NOMO-1 (cell line): ENCODE data around the gene TMEM11.
"Not testable (repeated sequence)": the region's sequence is repeated elsewhere in the genome, so short reads cannot be mapped to it uniquely, and the experiment has no call there.

ENCODE experiments used
- DNase-seq, 2 experiments: peaks; one replicate each; lab custom pipeline; 2025; ENCODE audit not compliant: unreplicated experiment in 2 of 2; lab: John Stamatoyannopoulos, UW

The TMEM11 gene

DNA sequence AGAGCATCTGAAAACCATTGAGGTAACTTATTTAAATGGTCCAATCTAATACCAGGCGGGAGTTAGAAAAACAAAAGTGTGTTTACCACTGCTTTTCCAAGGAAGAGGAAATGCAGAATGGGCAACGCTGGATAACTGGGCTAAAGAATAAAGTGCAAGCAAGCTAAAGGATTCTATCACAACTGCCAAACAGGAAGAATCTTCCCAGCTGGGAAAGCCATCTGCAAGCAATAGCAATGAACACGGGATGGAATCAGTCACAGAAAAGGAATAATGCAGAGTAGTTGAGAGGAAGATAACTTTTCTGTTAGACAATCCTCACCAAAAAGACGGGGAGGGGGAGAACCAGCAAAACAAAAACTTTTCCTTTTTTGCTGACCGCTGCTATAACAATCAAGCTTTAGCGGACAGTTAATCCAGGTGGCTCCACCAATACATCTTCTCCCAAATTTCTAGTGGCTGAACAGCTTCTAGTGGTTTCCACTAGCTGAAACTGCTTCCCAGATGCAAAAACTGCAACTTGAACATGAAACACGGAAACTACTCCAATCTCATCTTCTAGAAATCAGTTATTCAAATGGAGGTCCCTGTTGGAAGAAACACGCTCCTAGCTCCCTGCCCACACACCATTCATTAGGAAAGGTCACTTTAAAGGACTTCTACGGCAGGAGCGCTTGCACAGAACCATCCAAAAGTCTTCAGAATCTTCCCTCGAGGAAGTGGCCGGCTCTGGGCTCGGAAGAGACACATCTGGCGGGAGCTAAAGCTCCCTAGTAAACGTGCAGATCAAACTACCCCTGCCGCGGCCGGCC, 929 bp downstream of the TMEM11 start:
- peak in 1 of 2 experiments; percentile 18 for DNase-seq

DNA sequence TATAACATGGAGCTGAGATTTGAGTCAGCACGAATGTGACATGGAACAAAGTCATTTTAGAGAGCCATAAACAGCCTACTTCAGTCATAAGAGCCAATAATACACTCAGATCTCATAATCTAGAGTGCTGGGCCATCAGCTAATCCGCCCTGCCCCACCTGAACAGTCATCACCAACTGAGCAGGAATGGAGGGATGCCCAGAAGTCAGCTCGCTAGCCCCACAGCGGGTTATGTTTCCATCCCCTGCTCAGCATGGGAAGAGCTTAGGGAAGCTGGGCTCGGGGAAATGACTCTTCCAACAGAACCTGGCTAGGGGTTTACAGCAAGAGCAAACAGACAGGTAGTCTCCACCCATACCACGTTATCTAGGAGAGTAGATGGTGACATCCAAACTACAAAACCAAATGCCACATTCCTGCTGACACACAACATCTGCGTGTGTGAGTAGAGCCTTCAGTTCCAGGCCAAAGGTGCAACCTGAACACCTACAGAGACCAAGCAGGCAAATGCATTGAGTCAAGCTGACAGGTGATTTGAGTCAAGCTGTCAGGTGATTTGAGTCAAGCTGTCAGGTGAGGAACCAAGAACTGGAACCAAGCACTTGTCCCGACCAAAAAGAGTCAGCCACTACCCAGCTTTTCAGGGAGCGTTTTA, 2.0 kb downstream of the TMEM11 start:
- DNase-seq = no peak

DNA sequence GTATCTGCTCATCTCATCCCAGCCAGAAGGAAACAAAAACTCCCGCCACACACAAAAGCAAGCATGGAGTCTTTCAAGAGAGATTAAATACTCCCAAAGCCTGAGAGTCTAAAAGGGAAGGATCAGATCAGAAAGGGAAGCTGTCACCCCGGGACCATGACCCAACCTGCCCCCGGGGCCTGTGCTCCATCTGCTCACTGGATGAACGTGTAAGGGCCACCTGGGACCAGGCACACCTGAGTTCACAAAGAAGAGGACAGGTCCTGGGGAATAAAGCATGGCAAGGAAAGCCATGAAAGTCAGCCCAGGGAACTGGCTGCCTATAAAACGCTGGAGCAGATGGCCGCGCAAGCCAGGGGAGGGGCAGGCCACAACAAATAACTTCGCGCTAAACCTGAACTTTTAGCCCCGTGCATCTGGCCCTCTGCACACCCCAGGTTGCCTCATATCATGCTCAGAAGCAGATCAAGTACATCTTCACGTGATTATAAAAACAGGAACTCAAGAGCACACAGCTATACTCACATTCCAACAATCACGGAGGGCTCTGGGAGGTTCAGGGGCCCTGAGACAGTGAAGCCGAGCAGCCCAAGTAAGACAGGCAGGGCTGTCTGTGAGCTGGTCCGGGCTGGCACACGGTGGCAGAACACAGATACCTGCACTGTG, 3.4 kb downstream of the TMEM11 start:
- DNase-seq = peak; percentile 80

DNA sequence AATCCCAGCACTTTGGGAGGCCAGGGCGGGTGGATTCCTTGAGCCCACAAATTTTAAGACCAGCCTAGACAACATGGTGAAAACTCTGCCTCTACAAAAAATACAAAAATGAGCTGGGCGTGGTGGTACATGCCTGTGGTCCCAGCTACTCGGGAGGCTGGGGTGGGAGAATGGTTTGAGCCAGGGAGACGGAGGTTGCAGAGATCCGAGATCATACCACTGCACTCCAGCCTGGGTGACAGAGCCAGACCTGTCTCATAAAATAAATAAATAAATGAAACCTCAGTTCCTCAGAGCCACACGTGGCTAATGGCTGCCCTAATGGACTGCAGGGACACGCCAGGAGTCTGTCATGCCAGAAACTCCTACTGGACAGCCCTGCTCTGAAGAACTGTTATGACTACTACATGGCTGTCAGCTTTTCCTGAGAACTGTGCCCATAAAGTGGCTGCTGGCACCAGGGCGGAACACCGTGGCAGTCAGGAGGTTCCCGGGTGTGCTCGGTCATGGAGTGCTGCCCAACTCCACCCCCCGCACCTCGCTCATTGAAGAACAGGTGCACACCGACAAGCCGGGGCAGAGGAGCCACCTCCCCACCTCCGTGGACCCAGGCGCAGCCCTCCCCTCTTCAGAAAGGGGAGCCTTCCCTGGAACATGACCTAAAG, 4.3 kb downstream of the TMEM11 start:
- DNase-seq = no peak

DNA sequence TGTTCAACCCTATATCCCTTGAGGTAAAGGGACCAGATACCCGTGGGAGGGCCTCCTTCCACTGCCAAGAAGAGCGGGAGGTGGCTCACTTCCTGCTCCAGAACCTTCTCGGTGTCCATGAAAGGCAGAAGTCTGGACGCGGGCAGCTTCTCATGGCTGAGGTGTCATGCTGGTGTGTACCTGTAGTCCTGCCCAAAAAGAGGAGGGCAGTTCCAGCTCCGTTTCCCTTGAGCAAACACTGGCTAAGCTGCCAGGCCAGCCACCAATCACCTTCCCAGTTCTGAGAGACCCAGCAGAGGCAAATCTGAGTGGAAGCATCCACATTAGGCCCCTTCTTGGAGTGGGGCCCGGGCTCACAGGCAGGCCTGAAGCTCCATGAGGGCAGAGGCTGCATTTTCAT, 5.6 kb downstream of the TMEM11 start:
- DNase-seq = no peak

DNA sequence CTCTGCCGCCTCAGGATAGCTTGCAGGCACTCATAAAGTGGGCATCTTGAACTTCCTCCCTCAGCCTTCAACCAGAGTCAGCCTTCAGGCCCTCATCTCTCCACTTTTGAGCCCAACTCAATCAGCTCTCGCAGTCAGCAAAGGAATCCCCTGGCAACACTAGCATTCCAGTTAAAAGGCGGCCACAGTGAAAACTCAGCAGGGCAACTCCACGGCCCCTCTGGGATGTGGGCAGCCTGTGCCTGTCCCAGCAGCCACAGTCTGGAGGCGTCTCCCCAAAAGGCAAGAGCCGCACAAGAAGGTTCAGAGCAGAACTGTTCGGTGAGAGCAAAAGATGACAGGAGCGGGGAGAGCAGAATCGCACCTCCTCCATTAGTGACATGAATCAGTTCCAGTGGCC, 9.0 kb downstream of the TMEM11 start:
- no peak for DNase-seq

DNA sequence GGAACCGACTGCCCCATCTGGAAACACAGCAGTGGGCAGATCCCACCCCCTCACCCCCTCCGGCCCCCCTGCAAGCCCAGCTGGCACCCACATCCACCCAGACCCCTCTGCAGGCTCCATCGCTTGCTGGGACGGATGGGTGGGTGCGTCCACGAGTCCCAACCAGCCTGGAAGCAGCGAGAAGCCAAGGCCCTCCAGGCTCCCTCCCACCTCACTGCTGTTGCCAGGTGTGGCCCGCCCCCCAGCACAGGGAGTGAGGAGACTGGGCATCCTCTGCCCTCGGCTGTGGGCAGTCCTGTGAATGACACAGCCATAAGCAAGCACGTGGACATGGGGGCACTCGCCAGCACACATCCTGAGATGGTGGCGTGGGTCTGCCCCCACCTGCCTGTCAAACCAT, 11.4 kb downstream of the TMEM11 start:
- no peak for DNase-seq

DNA sequence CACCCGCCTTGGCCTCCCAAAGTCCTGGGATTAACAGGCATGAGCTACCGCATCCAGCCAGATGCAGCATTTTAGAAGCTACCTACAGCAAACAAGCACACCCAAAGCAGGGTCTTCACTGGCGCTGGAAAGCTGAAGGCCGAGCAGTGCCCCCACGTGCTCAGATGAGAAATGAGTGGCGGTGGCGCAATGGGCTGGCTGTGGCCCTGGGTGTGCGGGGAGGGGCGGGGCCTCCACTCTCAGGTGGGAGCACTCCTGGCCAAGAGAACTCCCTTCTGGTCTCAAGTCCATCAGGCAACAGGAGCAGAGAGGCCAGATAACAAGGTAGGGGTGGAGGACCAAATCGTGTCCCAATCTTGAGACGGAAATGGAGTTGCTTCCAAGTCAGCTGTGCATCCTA, 12.1 kb downstream of the TMEM11 start:
- no peak for DNase-seq

DNA sequence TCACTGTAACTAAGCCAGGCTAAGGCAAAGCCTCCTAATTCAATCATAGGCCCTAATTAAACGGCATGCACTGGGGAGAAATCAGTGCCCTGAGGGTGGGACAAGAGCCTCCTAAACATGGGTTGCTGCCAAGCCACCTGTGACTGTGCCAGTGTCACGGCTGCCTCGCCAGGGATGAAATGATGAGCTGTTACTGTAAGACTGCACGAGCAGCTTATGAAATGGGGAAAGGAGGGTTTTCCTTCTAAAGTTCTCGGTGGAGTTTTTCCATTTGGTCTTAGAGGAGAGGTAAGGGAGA, 12.7 kb downstream of the TMEM11 start:
- DNase-seq = no peak

DNA sequence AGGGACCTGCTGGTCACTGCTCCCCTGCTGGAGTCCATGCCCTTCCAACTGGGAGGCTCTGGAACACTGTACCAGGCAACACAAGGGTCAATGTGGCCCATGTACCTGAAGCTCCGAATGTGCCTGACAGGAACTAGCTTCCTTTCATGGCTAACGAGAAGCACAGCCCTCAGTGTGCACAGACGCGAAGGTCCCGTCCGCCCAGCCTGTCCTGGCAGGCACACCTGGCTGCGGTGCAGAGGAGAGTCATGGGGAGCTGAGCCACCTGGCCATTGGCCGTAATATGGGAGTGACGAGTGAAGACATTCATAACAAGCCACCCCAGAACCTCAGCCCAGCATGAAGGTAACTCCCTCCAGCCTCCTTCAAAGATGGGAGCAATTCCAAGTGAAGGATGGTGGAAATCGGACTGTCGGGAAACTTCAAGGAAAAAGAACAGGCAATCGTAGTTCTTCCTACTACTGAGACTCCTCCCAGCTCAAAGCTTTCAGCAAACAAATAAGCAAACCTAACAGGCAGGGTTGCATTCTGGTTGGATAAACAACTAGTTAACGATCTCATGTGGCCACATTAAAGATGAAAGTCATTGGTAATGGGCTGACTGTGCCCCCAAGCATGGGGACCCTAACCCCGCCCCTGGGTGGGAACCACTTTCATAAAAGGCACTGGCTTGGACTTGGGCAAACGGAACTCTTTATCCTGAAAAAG, 13.2 kb downstream of the TMEM11 start:
- no peak for DNase-seq

DNA sequence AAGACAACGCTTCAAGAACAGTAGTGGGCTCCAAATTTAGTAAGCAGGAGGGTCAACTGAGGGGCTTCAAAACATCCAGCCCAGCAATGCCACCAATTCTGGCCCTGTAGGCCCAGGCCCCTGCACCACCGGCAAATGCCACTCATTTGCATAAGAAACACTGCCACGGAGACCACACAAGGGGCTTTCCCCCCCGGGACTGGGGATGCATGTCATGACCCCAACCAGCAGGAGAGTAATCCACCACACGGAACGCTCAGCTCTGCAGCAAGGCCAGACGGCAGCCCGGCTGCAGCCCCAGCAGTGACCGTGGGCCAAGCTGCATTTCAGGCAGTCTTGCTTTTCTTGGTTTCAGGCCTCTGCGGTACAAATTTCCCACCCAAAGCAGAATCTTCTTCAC, 14.1 kb downstream of the TMEM11 start:
- no peak for DNase-seq

DNA sequence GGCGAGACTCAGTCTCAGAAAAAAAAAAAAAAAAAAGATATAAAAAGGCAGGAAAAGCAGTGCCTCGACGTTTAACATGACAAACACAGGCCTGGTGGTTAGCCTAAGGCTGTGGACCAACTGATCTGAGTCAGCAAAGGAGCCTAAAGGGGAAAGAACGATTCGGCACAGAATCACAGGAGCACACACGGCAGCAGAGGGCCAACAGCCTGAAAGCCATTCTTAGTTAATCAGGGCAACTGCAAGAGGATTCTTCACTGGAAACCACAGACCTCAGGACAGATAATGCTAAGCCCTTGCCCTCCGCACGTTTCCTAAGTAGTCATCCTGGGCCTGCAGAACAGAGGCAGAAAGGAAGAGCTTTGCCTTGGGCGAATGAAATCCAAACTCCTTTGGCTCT, 14.7 kb downstream of the TMEM11 start:
- no peak for DNase-seq

DNA sequence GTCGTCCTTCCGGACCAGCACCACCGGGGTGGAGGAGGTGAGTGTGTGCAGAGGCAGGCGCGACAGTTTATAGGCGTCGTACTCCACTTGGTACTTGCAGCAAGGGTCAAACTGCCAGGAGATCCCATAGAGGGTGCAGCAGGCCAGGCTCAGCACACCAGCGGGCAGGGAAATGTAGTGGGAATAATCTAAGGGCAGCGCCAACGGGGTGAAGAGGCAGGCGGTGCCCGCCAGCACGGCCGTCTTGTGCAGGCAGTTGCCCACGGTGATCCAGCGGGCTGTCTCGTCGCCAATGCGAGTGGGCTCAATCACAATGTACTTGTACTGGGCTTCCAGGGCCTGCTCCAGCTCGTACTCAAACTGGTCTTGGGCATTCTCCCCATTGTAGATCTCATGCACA, 15.6 kb downstream of the TMEM11 start:
- DNase-seq = no peak

DNA sequence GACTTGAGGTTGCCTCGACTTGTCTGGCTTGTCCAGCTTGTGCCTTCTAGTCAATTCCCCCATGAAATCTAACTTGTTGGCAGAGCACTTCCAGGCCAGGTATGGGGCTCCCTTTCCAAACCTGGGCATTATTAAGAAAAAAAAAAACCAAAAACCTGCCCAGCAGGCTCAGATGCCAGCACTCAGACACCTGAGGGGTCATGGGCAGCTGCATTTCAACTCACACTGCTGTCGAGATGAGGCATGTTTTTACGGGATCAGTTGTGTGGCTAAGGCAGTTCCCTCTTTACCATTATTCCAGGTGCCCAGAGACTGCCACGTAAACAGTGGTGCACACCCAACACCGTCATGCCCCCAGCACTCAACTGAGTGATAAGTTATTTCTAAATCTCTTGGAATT, 17.8 kb downstream of the TMEM11 start:
- DNase-seq = no peak

DNA sequence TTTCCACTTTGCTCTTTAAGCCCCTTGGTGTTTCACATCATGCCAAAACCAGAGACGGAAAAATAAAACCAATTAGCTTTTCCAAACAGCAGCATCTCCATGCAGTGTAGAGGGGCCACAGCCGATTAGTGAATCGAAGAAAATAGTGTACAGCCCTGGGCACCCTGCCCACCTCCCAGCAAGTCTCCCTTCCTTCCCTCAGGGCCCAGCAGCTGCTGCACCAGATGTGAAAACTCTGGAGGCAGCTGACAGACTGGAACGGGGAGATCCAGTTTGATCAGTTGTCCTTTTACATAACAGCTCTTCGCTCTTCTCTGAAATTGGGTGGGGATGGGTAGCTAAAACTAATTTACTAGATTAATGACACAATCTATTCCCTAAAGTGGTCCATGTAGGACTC, 19.3 kb downstream of the TMEM11 start:
- no peak for DNase-seq

DNA sequence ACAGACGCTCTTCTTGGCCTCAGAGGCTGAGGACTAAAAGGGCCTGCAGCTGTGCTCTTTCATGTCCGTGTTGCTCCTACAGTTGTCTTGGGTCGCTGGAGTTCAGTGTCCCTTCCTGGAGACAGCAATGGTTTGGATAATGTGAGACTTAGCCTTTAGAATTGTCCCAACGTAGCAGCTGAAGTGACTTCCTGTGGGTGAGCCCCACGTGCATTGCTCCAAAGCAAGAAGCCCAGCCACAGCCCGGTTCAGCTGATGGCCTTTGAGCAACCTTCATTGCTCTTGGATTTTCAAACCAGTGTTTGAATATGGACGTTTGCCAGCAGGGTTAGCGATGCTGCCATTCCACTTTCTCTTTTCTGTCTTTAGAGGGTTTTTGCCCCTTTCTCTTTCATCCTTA, 19.7 kb downstream of the TMEM11 start:
- DNase-seq = no peak

DNA sequence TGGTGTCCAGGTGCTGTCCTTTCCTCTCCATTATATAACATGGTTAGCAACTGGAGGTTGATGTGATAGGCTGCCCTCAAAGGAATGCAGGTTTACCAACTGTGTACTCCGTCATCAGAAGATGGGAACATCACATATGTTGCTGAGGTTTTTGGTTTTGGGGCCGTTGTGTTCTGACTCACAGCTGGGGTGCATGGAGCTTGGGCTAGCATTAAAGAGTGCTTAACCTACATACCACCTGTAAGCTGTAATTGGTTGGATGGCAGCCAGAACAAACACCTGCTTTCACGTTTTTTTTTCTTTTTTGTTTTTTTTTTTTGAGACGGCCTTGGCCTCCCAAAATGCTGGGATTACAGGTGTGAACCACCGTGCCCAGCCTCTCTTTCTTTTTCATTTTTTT, 20.9 kb downstream of the TMEM11 start:
- DNase-seq = no peak

DNA sequence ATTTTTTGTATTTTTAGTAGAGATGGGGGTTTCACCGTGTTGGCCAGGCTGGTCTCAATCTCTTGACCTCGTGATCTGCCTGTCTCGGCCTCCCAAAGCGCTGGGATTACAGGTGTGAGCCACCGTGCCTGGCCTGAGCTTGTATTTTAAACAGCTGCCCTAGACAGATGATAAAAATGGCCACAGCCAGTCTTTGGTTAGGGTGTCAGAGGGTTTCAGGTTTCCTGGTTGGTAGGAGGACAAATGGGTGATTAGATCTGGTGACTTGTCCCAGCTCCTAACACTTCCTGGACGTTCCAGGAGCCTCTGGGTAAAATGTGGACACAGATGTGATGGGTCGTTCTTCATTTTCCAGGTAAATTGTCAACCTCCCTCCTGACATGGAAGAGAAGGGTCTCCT, 21.5 kb downstream of the TMEM11 start:
- not testable (repeated sequence) for DNase-seq

DNA sequence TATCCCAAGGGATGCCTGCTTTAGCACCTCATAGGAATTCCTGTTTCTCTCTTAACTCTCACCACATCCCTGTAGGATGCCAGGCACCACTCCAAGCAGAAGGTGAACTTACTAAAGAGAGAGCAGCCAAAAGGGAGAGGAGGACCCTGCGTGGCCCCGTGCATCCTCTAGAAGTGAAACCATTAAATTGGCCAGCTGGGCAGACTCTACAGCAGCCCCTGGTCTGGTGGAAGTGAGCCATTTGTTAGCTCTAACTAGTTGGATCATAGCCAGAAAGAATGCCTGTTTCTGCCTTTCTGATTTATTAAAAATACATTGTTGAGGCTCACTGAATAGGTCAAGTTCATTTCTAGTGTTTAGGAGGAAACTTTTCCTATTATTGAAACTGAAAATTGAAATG, 22.3 kb downstream of the TMEM11 start:
- DNase-seq = no peak

DNA sequence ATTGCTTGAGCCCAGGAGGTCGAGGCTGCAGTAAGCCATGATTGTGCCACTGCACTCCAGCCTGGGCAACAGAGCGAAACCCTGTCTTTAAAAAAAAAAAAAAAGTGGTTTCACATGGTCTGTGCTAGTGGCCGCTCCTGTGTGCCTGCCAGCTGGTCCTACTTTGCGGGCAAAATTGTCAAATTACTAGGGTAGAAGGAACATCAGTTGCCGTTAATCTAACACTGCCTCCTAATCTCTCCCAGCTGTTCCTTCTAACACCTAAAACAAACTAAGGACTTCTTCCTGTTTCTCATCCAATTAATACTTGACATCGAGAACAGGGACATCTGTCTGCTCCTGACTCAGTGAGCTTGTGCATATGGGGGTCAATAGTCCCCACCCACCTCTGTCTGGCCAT, 23.9 kb downstream of the TMEM11 start:
- no peak for DNase-seq

DNA sequence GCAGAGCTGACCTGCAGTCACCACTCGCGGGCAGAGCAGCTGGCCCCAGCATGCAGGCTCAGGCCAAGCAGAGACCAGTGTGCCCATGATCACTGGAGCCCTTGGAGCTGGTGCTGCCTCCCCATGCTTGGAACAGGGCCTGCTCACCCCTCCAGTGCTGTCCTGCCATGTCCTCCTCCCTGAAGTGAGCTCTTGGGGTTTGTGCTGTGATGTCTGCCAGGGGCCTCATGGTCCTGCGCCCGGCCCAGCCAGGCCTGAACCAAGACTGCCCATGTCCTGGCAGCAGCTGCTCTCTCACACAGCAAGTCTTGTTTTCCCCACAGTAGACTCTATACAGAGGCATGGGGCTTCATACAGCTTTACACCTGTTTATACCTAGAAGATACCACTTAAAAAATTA, 24.6 kb downstream of the TMEM11 start:
- no peak for DNase-seq
